Mesodermal cell (in vitro differentiated cells): Measurements from ENCODE around the gene DCAF8.
A peak's percentile ranks its signal among the peaks of the same experiment; 100 is the strongest.

ENCODE experiments used
- H3K27ac ChIP-seq: 2 replicates; pipeline ENCODE4 v1.7.0; 2013; ENCODE audit warnings: mild to moderate bottlenecking, low read depth, low read length, moderate library complexity; ENCODE audit not compliant: severe bottlenecking
- H3K36me3 ChIP-seq: 2 replicates; pipeline ENCODE4 v1.7.1; 2013; ENCODE audit warnings: mild to moderate bottlenecking, low read length, moderate library complexity; ENCODE audit not compliant: control insufficient read depth, insufficient read depth
- H3K4me1 ChIP-seq: one replicate; pipeline ENCODE4 v1.7.1; 2013; ENCODE audit warnings: mild to moderate bottlenecking, low read length; ENCODE audit not compliant: insufficient read depth, control insufficient read depth, poor library complexity, severe bottlenecking
- H3K4me3 ChIP-seq: 2 replicates; pipeline ENCODE4 v1.7.0; 2013; ENCODE audit warnings: low read length, control low read depth, mild to moderate bottlenecking; ENCODE audit not compliant: insufficient read depth, poor library complexity, severe bottlenecking; ENCODE audit errors: extremely low read depth
- H3K9me3 ChIP-seq: 2 replicates; pipeline ENCODE4 v1.7.1; 2013; ENCODE audit warnings: mild to moderate bottlenecking, low read length, moderate library complexity; ENCODE audit not compliant: control insufficient read depth
- WGBS, 2 experiments: methylation state at CpG; one replicate each; pipeline ENCODE4 v1.1.5; 2013; ENCODE audit warnings: missing lambda C conversion rate in 2 of 2; ENCODE audit not compliant: insufficient coverage in 2 of 2; 5-methylcytosine and 5-hydroxymethylcytosine counted together

DCAF8 gene

DNA sequence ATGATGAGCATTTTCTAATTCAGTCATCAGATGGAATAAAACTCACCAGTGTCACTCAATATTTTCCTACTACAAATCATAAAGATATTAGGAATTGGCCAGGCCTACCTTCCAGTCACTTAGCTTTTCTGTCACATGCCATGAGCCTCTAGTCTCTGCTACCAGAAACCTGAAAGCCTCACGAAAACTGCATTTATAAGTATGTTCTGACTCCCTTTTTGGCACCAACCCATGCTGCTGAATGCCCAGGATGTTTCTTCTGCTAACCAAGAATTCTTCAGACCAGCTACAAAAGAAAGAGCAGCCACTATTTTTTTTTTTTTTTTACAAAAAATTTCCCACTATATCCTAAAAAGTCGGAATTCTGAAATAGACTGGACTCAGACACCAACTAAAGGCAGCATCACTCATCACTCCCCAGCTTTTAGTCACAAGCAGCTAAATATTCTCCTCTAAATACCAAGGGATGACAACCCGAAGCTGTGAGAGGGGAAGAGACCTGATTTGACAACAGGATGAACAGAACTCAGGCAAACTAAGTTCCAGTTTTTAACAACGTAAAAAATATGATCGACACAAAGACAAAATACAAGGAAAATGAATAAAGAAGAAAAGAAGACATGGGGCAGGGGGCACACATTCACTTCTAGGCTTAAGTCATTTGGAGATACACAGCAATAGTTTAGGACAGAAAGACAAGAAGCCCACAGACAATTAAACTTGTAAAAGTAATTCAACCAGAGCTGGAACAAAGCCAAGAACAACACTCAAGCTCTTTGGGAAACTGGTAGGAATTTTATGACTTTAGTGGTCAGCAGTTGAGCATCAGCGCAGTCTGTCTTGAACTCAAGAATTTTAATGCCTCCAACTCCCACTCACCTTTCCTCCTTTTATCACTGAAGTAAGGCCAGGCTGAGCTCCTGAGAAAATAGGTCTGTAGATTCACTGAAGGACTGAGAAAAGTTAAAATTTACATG lies 1.7 kb downstream of the DCAF8 start:
- no peaks in the 10 kb centered on the region for H3K9me3 ChIP-seq
- peaks cover 16% of the 10 kb centered on the region for H3K36me3 ChIP-seq
- peak overlapping the region; percentile 78 for H3K4me3 ChIP-seq
- H3K27ac ChIP-seq = peak overlapping the region; percentile 94
- peaks cover 17% of the 10 kb centered on the region for H3K4me1 ChIP-seq
- WGBS, 2 experiments = 61 to 89% methylated on average over 2 to 3 of the region's 6 CpGs

DNA sequence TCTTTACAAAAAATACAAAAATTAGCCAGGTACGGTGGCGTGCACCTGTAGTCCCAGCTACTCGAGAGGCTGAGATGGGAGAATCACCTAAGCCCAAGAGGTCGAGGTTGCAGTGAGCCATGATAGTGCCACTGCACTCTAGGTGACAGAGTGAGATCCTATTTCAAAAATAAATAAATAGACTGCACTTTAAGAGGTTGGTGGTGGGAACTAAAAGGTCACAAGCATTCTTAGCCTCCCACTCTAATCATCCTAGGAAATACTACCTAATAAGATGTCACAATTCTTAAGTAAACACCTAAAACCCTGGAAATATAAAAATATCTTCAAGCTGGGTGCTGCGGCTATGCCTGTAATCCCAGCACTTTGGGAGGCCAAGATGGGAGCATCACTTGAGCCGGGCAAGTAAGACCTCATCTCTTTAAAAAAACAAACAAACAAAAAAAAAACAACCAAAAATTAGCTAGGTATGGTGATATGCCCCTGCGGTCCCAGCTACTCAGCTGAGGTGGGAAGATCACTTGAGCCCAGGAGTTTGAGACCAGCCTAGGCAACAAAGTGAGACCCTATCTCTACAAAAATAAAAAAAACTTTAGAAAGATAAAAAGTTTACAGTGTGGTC lies 4.1 kb downstream of the DCAF8 start:
- no peaks in the 10 kb centered on the region for H3K9me3 ChIP-seq
- H3K4me3 ChIP-seq = no peak overlapping the region
- 96 to 100% methylated on average over 3 to 4 of the region's 7 CpGs for WGBS, 2 experiments
- peaks cover 17% of the 10 kb centered on the region for H3K4me1 ChIP-seq
- no peak overlapping the region for H3K27ac ChIP-seq
- H3K36me3 ChIP-seq = peaks cover 38% of the 10 kb centered on the region

DNA sequence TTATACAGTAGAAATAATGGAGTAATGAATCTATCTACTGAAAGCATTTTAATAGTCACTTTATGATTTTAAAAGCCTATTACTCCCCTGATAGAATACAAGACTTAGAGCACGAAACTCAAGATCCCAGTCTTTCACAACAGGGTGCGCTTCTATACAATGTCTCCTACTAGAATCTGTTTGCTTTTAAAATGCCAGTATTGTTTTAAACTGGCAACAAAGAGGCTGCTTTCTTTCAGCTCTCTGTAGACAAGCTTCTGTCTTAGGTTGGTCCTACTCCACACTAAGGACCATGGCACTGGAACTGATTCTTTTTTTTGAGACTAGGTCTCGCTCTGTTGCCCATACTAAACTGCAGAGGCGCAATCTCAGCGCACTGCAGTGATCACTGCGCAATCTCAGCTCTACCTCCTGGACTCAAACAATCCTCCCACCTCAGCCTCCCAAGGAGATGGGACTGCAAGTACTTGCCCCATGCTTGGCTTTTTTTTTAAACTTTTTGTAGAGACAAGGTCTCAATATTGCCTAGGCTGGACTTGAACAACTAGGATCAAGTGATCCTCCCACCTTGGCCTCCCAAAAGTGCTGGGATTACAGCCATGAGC lies 4.8 kb downstream of the DCAF8 start:
- Histone ChIP-seq H3K36me3 (peaks cover 38% of the 10 kb centered on the region), H3K27ac (no peak overlapping the region), H3K9me3 (no peaks in the 10 kb centered on the region), H3K4me3 (no peak overlapping the region), H3K4me1 (peaks cover 12% of the 10 kb centered on the region)
- 90 to 98% methylated on average over 4 to 6 of the region's 6 CpGs for WGBS, 2 experiments

DNA sequence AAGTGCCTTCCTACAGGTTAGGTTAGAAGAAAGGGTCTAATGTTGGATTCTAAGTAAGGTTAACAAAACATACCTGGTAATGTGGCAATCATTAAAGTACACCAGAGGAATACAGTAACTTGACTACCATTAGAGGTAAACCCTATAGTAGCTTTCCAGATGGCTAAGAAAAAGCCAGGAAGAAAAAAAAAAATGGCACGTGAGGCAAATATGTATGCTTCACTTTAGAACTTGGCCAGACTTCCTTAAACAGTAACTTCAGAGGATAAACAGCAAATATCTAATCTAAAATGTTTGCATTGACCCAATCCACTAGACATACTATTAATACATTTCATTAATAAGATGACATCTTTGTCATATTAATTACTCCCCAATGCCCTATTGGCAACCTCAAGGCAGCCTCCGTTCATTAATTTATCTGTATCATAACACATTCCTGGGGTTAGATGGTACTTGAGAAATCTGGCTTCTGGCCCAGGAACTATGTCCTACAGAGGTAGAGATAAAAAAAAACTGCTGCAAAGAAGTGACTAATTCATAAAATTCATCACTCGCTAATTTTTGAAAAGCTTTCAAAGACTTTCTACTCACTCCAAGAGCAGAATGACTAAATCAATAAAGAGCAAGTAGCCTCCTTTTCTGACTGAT lies 5.8 kb downstream of the DCAF8 start:
- no peaks in the 10 kb centered on the region for H3K9me3 ChIP-seq
- WGBS, 2 experiments = 100% methylated on average over 1 of the region's 3 CpGs; no CpG with 5 or more reads in 1 of the 2 experiments
- H3K4me3 ChIP-seq = no peak overlapping the region
- H3K4me1 ChIP-seq = peaks cover 12% of the 10 kb centered on the region
- peaks cover 42% of the 10 kb centered on the region for H3K36me3 ChIP-seq
- H3K27ac ChIP-seq = no peak overlapping the region

DNA sequence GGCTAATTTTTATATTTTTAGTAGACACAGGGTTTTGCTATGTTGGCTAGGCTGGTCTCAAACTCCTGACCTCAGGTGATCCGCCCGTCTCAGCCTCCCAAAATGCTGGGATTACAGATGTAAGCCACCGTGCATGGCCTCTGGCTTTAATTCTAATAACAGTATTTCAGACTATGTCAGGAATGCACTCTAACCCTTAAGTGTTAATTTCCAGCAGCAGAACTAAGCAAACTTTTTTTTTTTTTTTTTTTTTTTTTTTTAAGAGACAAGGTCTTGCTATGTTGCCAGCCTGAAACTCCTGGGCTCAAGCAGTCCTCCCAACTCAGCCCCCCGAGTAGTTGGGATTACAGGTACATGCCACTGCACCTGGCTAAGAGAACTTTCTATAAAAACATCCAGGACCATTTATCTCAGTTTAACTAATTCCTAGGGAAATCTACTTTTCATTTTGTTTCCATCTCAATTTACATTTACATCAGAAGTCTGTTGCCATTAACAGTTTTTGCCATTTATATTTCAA lies 6.5 kb downstream of the DCAF8 start:
- H3K4me3 ChIP-seq = no peak overlapping the region
- no peak overlapping the region for H3K27ac ChIP-seq
- 97% methylated on average over 3 to 4 of the region's 4 CpGs for WGBS, 2 experiments
- H3K36me3 ChIP-seq = peaks cover 45% of the 10 kb centered on the region
- H3K4me1 ChIP-seq = peaks cover 8% of the 10 kb centered on the region
- H3K9me3 ChIP-seq = no peaks in the 10 kb centered on the region

DNA sequence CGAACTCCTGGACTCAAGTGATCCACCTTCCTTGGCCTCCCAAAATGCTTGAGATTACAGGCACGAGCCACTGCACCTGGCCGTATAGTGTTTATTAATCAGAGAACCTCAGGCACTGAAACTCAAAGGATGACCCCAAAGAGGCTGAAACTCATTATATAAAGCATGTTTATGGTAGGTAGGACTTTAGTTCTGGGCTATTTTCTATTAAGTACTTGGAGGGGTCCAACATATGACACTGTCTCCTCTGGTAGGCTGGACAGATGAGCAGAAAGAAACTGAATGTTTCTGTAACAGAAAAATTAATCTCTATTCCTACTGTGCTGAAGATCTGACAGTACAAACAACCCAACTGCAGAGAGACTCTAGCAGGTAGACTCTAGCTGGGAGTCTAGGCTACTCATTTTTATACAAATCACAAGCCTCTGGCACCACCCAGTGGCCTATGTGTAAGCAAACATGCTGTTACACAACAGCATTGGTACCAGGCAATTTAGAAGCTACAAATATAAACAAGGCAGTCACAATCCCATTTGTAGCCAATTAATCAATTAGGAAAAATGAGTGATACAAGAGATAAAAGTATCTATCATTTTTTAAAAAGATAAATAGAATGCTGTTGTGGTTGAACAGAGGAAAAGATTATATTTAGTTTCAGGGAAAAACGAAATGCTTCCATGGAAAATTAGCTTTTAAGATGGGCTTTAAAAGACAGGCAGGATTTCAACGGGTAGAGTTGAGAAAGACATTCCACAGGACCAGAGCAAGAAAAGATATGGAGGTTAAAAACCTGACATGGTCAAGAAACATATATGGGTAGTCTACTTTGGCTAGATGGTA lies 10.4 kb downstream of the DCAF8 start:
- Histone ChIP-seq H3K9me3 (no peaks in the 10 kb centered on the region), H3K36me3 (peaks cover 43% of the 10 kb centered on the region), H3K4me3 (no peak overlapping the region), H3K27ac (peak overlapping the region; percentile 46), H3K4me1 (no peaks in the 10 kb centered on the region)
- WGBS, 2 experiments = 63 to 74% methylated on average over 3 to 4 of the region's 5 CpGs

GRCh38 chr1:160251011-160251410 lies 11.3 kb downstream of the DCAF8 start:
- Histone ChIP-seq H3K27ac (no peak overlapping the region), H3K4me1 (no peaks in the 10 kb centered on the region), H3K36me3 (peaks cover 39% of the 10 kb centered on the region), H3K4me3 (no peak overlapping the region), H3K9me3 (no peaks in the 10 kb centered on the region)

GRCh38 chr1:160247053-160247452 lies 15.3 kb downstream of the DCAF8 start:
- Histone ChIP-seq H3K4me1 (no peaks in the 10 kb centered on the region), H3K36me3 (peaks cover 39% of the 10 kb centered on the region), H3K9me3 (no peaks in the 10 kb centered on the region), H3K4me3 (no peak overlapping the region), H3K27ac (no peak overlapping the region)
- WGBS, 2 experiments = 100% methylated on average over 1 of the region's 1 CpG; no CpG with 5 or more reads in 1 of the 2 experiments

- Histone ChIP-seq H3K36me3 (peaks cover 40% of the 10 kb centered on the region), H3K9me3 (no peaks in the 10 kb centered on the region), H3K27ac (no peak overlapping the region), H3K4me1 (no peaks in the 10 kb centered on the region), H3K4me3 (no peak overlapping the region)
- WGBS, 2 experiments = no CpG with 5 or more reads among the region's 1 CpG
Observed at GRCh38 chr1:160245434-160245833, 16.9 kb downstream of the DCAF8 start.

DNA sequence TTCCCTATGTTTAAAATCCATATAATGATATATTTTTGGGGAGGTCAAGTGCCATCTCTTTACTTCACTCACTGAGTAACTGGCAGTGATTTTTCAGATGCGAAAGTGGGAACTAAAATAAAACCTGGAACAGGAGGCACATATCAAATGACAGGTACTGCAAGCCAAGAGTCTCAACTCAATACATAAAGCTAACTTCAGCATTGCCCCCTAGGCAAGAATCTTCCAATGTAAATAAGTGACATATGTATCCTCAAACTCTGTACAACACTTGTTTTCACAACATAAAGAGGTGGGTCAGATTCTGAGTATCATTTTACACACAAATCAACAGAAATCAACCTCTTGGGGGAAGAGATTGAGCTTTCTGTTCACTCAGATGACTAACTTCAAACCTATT lies 18.1 kb downstream of the DCAF8 start:
- Histone ChIP-seq H3K4me1 (no peaks in the 10 kb centered on the region), H3K9me3 (no peaks in the 10 kb centered on the region), H3K36me3 (peaks cover 41% of the 10 kb centered on the region), H3K4me3 (no peak overlapping the region), H3K27ac (no peak overlapping the region)
- 100% methylated on average over 1 of the region's 1 CpG for WGBS, 2 experiments
